HCT116 (cell line): ENCODE data around the gene RNPEPL1. TPM values are rescaled to one million over a fixed set of nuclear protein-coding genes. Genes with fewer than 3 reads are reported as not detected.

Source experiments
- ATAC-seq: fragments of 200-7000 bp; cut with Tn5 transposase; 2 replicates; pipeline ENCODE4 v1.9.1; 2020; ENCODE audit warnings: mild to moderate bottlenecking, moderate library complexity
- BruUV-seq: library from RNA; stranded (reverse); fragments of 400-500 nt; replicated peaks from 2 replicates; lab custom pipeline; 2021; lab: Mats Ljungman, UMichigan
- CTCF ChIA-PET: fragments of 300-600 bp; sonication (Branson Sonifier 250); formaldehyde crosslinking; loops from one replicate; lab custom pipeline; 2021; ENCODE audit warnings: antibody characterized with exemption; lab: Charles Lee
- POLR2A ChIA-PET: fragments of 300-600, 350-600 bp; sonication (Branson Sonifier 250); formaldehyde crosslinking; loops from one replicate; lab custom pipeline; 2021; ENCODE audit warnings: antibody characterized with exemption; lab: Charles Lee
- RAD21 ChIA-PET, 2 experiments: fragments of 300-600 bp; sonication (Branson Sonifier 250); formaldehyde crosslinking; loops; one replicate each; lab custom pipeline; 2023; ENCODE audit warnings: low total read pairs in 2 of 2; ENCODE audit not compliant: uncharacterized antibody in 2 of 2, unreplicated experiment in 2 of 2, low non-redundant PET in 1 of 2; lab: Charles Lee
- DNase-seq: peaks from one replicate; pipeline ENCODE4 v3.0.0-alpha.2; 2010; ENCODE audit warnings: low read depth, low spot score
- H2AFZ ChIP-seq: fragments of 200-600 bp; shearing (Covaris generic), sonication (generic); 2 replicates; pipeline ENCODE4 v1.6.1; 2017; ENCODE audit warnings: low read depth, mixed run types, mixed read lengths, antibody characterized with exemption, low read length; ENCODE audit not compliant: poor library complexity, severe bottlenecking
- H3K27ac ChIP-seq: 2 replicates; pipeline ENCODE4 v1.5.1; 2012; ENCODE audit warnings: low read depth, low read length
- H3K27me3 ChIP-seq: fragments of 200-600 bp; sonication (generic); 2 replicates; pipeline ENCODE4 v1.6.1; 2016; ENCODE audit warnings: mixed run types, low read length, mixed read lengths; ENCODE audit not compliant: insufficient read depth
- H3K36me3 ChIP-seq, 2 experiments: fragments of 200-500 bp in 1 of 2; fragments of 200-600 bp in 1 of 2; sonication (Bioruptor generic) in 1 of 2; sonication (generic) in 1 of 2; 2 replicates each; pipeline versions ENCODE4 v1.5.1 to v1.6.1; 2014 to 2016; ENCODE audit warnings: low read length in 2 of 2, inconsistent platforms in 1 of 2, mixed read lengths in 1 of 2, mixed run types in 1 of 2; ENCODE audit not compliant: insufficient read depth in 2 of 2, control insufficient read depth in 1 of 2
- H3K4me1 ChIP-seq, 2 experiments: fragments of 200-600 bp in 1 of 2; sonication (generic) in 1 of 2; 2 replicates each; pipeline versions ENCODE4 v1.5.1 to v1.6.1; 2012 to 2017; ENCODE audit warnings: low read length in 2 of 2, inconsistent platforms in 1 of 2, mild to moderate bottlenecking in 1 of 2, mixed read lengths in 1 of 2, mixed run types in 1 of 2, moderate library complexity in 1 of 2; ENCODE audit not compliant: insufficient read depth in 2 of 2, control insufficient read depth in 1 of 2
- H3K4me2 ChIP-seq: fragments of 200-600 bp; sonication (generic); 2 replicates; pipeline ENCODE4 v1.6.1; 2017; ENCODE audit warnings: mixed run types, low read length, mixed read lengths
- H3K4me3 ChIP-seq, 2 experiments: fragments of 200-600 bp in 1 of 2; sonication (generic) in 1 of 2; replicated peaks in 1 of 2; 2 replicates each; pipeline ENCODE4 v1.5.1; 2011 to 2016; ENCODE audit warnings: low read length in 2 of 2, control low read depth in 1 of 2, low read depth in 1 of 2, mild to moderate bottlenecking in 1 of 2, mixed read lengths in 1 of 2, mixed run types in 1 of 2
- H3K79me2 ChIP-seq: fragments of 200-600 bp; sonication (generic); 2 replicates; pipeline ENCODE4 v1.6.1; 2017; ENCODE audit warnings: mild to moderate bottlenecking, mixed run types, low read length, moderate library complexity, mixed read lengths; ENCODE audit not compliant: insufficient read depth
- H3K9ac ChIP-seq: fragments of 200-600 bp; sonication (generic); 2 replicates; pipeline ENCODE4 v1.6.1; 2016; ENCODE audit warnings: low read length, mixed read lengths
- H3K9me2 ChIP-seq: fragments of 200-600 bp; sonication (generic), shearing (Covaris generic); 2 replicates; pipeline ENCODE4 v1.6.1; 2017; ENCODE audit warnings: mixed run types, mild to moderate bottlenecking, moderate library complexity; ENCODE audit not compliant: insufficient read depth
- H3K9me3 ChIP-seq, 2 experiments: fragments of 200-500 bp in 1 of 2; fragments of 200-600 bp in 1 of 2; sonication (Bioruptor generic) in 1 of 2; sonication (generic) in 1 of 2; 2 replicates each; pipeline ENCODE4 v1.6.1; 2014 to 2017; ENCODE audit warnings: low read length in 2 of 2, mixed read lengths in 2 of 2, inconsistent platforms in 1 of 2, low read depth in 1 of 2, mild to moderate bottlenecking in 1 of 2, mixed run types in 1 of 2, moderate library complexity in 1 of 2; ENCODE audit not compliant: control insufficient read depth in 1 of 2, insufficient read depth in 1 of 2
- H4K20me1 ChIP-seq: fragments of 200-600 bp; sonication (generic), shearing (Covaris generic); 2 replicates; pipeline ENCODE4 v1.6.1; 2017; ENCODE audit warnings: mixed run types, mild to moderate bottlenecking, moderate library complexity; ENCODE audit not compliant: insufficient read depth
- CBX3 ChIP-seq: IDR thresholded peaks from 2 replicates; pipeline ENCODE4 v1.6.1; 2012; ENCODE audit warnings: low read depth
- CEBPB ChIP-seq: IDR thresholded peaks from 2 replicates; pipeline ENCODE4 v1.6.1; 2012; ENCODE audit warnings: low read depth
- EGR1 ChIP-seq: IDR thresholded peaks from 2 replicates; pipeline ENCODE4 v1.6.1; 2012; ENCODE audit warnings: low read depth
- ELF1 ChIP-seq: IDR thresholded peaks from 2 replicates; pipeline ENCODE4 v1.6.1; 2012; ENCODE audit warnings: low read depth, borderline replicate concordance
- EZH2 ChIP-seq: fragments of 200-600 bp; sonication (generic); IDR thresholded peaks from 2 replicates; pipeline ENCODE4 v1.6.1; 2017; ENCODE audit warnings: antibody characterized with exemption, mixed run types
- EZH2phosphoT487 ChIP-seq: fragments of 200-600 bp; IDR thresholded peaks from 2 replicates; pipeline ENCODE4 v1.6.1; 2018; ENCODE audit warnings: antibody characterized with exemption, borderline replicate concordance
- FOSL1 ChIP-seq: IDR thresholded peaks from 2 replicates; pipeline ENCODE4 v1.6.1; 2012; ENCODE audit warnings: low read depth
- POLR2A ChIP-seq: IDR thresholded peaks from 2 replicates; pipeline ENCODE4 v1.7.0; 2011; ENCODE audit warnings: borderline replicate concordance; ENCODE audit not compliant: insufficient read depth, insufficient read length; ENCODE audit errors: extremely low read depth
- POLR2AphosphoS5 ChIP-seq: IDR thresholded peaks from 2 replicates; pipeline ENCODE4 v1.6.1; 2011; ENCODE audit warnings: mild to moderate bottlenecking, low read depth, low read length, moderate library complexity
- RAD21 ChIP-seq: IDR thresholded peaks from 2 replicates; pipeline ENCODE4 v1.6.1; 2012; ENCODE audit warnings: low read depth, mild to moderate bottlenecking
- SIN3A ChIP-seq: IDR thresholded peaks from 2 replicates; pipeline ENCODE4 v1.6.1; 2012; ENCODE audit warnings: low read depth
- SP1 ChIP-seq: IDR thresholded peaks from 2 replicates; pipeline ENCODE4 v1.6.1; 2012; ENCODE audit warnings: low read depth
- SRF ChIP-seq: IDR thresholded peaks from 2 replicates; pipeline ENCODE4 v1.6.1; 2012; ENCODE audit warnings: low read depth
- YY1 ChIP-seq: IDR thresholded peaks from 2 replicates; pipeline ENCODE4 v1.6.1; 2011; ENCODE audit warnings: low read length, low read depth, moderate library complexity, mild to moderate bottlenecking; ENCODE audit not compliant: insufficient replicate concordance; ENCODE audit errors: extremely low read depth
- ZFX ChIP-seq: fragments of 450-650 bp; IDR thresholded peaks from 2 replicates; pipeline ENCODE4 v1.6.1; 2017
- ZNF274 ChIP-seq: fragments of 200-500 bp; sonication (Bioruptor generic); IDR thresholded peaks from 2 replicates; pipeline ENCODE4 v1.6.1; 2014; ENCODE audit warnings: mild to moderate bottlenecking, low read depth, low read length, inconsistent platforms
- intact Hi-C: fragments of 100-400 bp; cut with micrococcal nuclease; formaldehyde crosslinking; loops from 2 replicates; pipeline ENCODE4 v1.10.0; 2022
- total RNA-seq: library from RNA; stranded (reverse); gene quantifications from one replicate; pipeline ENCODE4 v1.2.1, GENCODE V29; 2021; ENCODE audit not compliant: unreplicated experiment
- TF ChIP-seq, protein P1 (sequence below): IDR thresholded peaks from 2 replicates; pipeline ENCODE4 v1.6.1; 2012
- TF ChIP-seq, protein P2 (sequence below), 3 experiments: fragments of 200-600 bp in 1 of 3; sonication (generic) in 1 of 3; IDR thresholded peaks in 2 of 3; conservative IDR thresholded peaks in 1 of 3; 2 replicates each; pipeline ENCODE4 v1.5.1; 2012 to 2017; ENCODE audit warnings: low read depth in 2 of 3, low read length in 2 of 3, antibody characterized with exemption in 1 of 3, borderline replicate concordance in 1 of 3, control low read depth in 1 of 3, mild to moderate bottlenecking in 1 of 3, mixed read lengths in 1 of 3, mixed run types in 1 of 3, moderate library complexity in 1 of 3; ENCODE audit not compliant: insufficient read depth in 1 of 3
- TF ChIP-seq, protein P3 (sequence below): IDR thresholded peaks from 2 replicates; pipeline ENCODE4 v1.6.1; 2012

RNPEPL1 gene
- total RNA-seq, 1 experiment from 2014 or later = 49.7 TPM

DNA sequence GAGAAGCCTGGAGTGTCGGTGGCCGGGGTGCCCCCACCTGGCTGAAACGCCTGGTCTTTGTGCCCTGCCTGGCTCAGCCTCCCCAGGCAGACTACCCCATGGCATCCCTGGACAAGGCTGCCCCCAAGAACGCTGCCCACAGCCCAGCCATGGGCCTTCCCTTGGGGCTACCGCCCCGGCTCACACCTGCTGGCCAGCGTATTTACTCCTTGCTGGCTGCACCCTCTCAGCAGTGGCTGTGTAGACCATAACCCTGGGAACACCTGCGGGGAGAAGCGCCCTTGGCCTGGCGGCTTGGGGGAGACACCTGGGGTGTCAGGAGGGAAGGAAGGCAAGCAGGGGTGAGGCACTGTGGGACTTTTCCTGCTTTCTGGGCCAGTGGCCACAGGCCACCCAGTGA lies 35.6 kb downstream of the RNPEPL1 start:
- intact Hi-C loops = no loop called here

More for the DNA sequence above, 35.6 kb downstream of the RNPEPL1 start:
- no peaks in the 10 kb centered on the region for H3K9me3 ChIP-seq
- H3K4me1 ChIP-seq = peaks cover 8 to 25% of the 10 kb centered on the region in 2 experiments; a peak in 3 of 4 replicates
- peak overlapping the region; percentile 46; the same call in 1 of the 2 replicates for H3K4me2 ChIP-seq
- H4K20me1 ChIP-seq = no peaks in the 10 kb centered on the region
- ATAC-seq = peak; percentile 23
- no peaks in the 10 kb centered on the region for H3K79me2 ChIP-seq
- no peaks in the 10 kb centered on the region for H3K9me2 ChIP-seq
- no peaks in the 10 kb centered on the region for H3K36me3 ChIP-seq
- no peak overlapping the region for H3K9ac ChIP-seq
- ChIA-PET POLR2A (no interaction called here), RAD21 (no interaction called here), CTCF (interaction anchor here (1.0 to 2.2 kb wide), 6 partner anchors 9 to 237 kb away, joined by 3 to 6 read pairs (median 4); partner anchors contain the start of gene CAPN10)
- H2AFZ ChIP-seq = no peak overlapping the region
- TF ChIP-seq POLR2A (no peak), SIN3A (no peak), CEBPB (no peak), SRF (no peak), FOSL1 (no peak), EZH2phosphoT487 (no peak), RAD21 (no peak), YY1 (no peak), EGR1 (no peak), ZFX (no peak), ZNF274 (no peak), ELF1 (no peak), POLR2AphosphoS5 (no peak), EZH2 (no peak), CBX3 (no peak), SP1 (no peak)
- TF ChIP-seq, protein P1, sequence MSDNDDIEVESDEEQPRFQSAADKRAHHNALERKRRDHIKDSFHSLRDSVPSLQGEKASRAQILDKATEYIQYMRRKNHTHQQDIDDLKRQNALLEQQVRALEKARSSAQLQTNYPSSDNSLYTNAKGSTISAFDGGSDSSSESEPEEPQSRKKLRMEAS = no peak
- TF ChIP-seq, protein P2, sequence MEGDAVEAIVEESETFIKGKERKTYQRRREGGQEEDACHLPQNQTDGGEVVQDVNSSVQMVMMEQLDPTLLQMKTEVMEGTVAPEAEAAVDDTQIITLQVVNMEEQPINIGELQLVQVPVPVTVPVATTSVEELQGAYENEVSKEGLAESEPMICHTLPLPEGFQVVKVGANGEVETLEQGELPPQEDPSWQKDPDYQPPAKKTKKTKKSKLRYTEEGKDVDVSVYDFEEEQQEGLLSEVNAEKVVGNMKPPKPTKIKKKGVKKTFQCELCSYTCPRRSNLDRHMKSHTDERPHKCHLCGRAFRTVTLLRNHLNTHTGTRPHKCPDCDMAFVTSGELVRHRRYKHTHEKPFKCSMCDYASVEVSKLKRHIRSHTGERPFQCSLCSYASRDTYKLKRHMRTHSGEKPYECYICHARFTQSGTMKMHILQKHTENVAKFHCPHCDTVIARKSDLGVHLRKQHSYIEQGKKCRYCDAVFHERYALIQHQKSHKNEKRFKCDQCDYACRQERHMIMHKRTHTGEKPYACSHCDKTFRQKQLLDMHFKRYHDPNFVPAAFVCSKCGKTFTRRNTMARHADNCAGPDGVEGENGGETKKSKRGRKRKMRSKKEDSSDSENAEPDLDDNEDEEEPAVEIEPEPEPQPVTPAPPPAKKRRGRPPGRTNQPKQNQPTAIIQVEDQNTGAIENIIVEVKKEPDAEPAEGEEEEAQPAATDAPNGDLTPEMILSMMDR (IDR thresholded peaks at IDR 0.05 in 2 of 3, conservative IDR thresholded peaks at IDR 0.05 in 1 of 3; ENCODE audit: borderline replicate concordance in 1 of 3, insufficient read depth in 1 of 3, low read depth in 2 of 3, low read length in 2 of 3) = no peak
- TF ChIP-seq, protein P3, sequence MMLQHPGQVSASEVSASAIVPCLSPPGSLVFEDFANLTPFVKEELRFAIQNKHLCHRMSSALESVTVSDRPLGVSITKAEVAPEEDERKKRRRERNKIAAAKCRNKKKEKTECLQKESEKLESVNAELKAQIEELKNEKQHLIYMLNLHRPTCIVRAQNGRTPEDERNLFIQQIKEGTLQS = no peak
- no peak overlapping the region for H3K4me3 ChIP-seq
- no peak overlapping the region; the same call in 1 of the 2 replicates for H3K27ac ChIP-seq
- no peak for DNase-seq
- no peaks in the 10 kb centered on the region for H3K27me3 ChIP-seq
- BruUV-seq = no TSS peak
